Suprapubic skin (tissue), 4 donors: ENCODE measurements around the gene CRYM. TPM values are rescaled to one million over a fixed set of nuclear protein-coding genes. Genes with fewer than 3 reads are reported as not detected.
"Not testable (repeated sequence)": the region's sequence is repeated elsewhere in the genome, so short reads cannot be mapped to it uniquely, and the experiment has no call there.

Experiments
- DNase-seq, 2 donors: peaks; one replicate each; pipeline ENCODE4 v3.0.0-alpha.2; 2019; ENCODE audit warnings: low spot score in 2 of 2
- H3K27ac ChIP-seq: fragments of 200-600 bp; sonication (generic); one replicate; pipeline ENCODE4 v1.5.1; 2019
- H3K27me3 ChIP-seq: fragments of 200-600 bp; sonication (generic); one replicate; pipeline ENCODE4 v1.5.1; 2019
- H3K36me3 ChIP-seq: fragments of 200-600 bp; sonication (generic); one replicate; pipeline ENCODE4 v1.5.1; 2019
- H3K4me1 ChIP-seq: fragments of 200-600 bp; sonication (generic); one replicate; pipeline ENCODE4 v1.5.1; 2019
- H3K4me3 ChIP-seq: fragments of 200-600 bp; sonication (generic); one replicate; pipeline ENCODE4 v1.5.1; 2019; ENCODE audit warnings: mild to moderate bottlenecking
- H3K9me3 ChIP-seq: fragments of 200-600 bp; sonication (generic); one replicate; pipeline ENCODE4 v1.5.1; 2019
- CTCF ChIP-seq, 2 donors: fragments of 200-600 bp in 1 of 2; fragments of 450-650 bp in 1 of 2; sonication (generic) in 1 of 2; IDR thresholded peaks; one replicate each; pipeline ENCODE4 v1.5.1; 2016 to 2019; ENCODE audit warnings: antibody characterized with exemption in 2 of 2, mild to moderate bottlenecking in 1 of 2, moderate library complexity in 1 of 2
- EP300 ChIP-seq: sonication (generic); formaldehyde crosslinking; IDR thresholded peaks from one replicate; pipeline ENCODE4 v1.6.1; 2017; ENCODE audit warnings: antibody characterized with exemption
- POLR2A ChIP-seq, 2 donors: fragments of 450-650 bp; IDR thresholded peaks; one replicate each; pipeline ENCODE4 v1.6.1; 2017; ENCODE audit warnings: antibody characterized with exemption in 2 of 2, mild to moderate bottlenecking in 2 of 2, moderate library complexity in 2 of 2
- POLR2AphosphoS5 ChIP-seq, 3 donors: sonication (generic); formaldehyde crosslinking; IDR thresholded peaks; one replicate each; pipeline ENCODE4 v1.6.1; 2017; ENCODE audit warnings: antibody characterized with exemption in 3 of 3
- WGBS: methylation state at CpG from one replicate; pipeline ENCODE4 v1.1.5; 2018; 5-methylcytosine and 5-hydroxymethylcytosine counted together
- total RNA-seq, 4 donors: library from RNA; depleted of rRNA; stranded (reverse); fragments of >200 nt; gene quantifications; one replicate each; pipeline ENCODE4 v1.1.0, GENCODE V29; 2016

CRYM gene
- total RNA-seq, 4 donors from 2014 or later, result 0.91 to 13.2 (median 5.5) TPM

DNA sequence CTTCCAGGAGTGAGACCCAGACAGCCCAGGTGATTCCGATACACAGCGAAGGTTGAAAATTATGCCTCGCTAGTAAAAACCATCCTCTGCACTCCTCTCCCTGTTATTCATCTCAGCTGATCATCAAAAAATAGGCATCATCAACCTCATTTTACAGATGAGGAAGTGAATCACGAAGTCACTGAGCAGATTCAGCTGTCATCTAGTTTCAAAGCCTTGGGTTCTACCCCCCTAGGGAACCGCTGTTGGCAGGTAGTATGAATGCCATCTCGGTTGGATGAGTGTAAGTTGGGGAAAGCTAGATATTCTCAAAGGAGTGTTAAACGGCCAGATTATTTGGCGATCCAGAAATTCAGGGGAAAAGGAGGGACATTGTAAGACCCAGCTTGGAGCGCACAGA lies 2.0 kb downstream of the CRYM start:
- H3K27me3 ChIP-seq, result peaks cover 21% of the 10 kb centered on the region
- 84% methylated on average over 9 of the region's 9 CpGs for WGBS

GRCh38 chr16:21275529-21275928 lies 2.6 kb downstream of the CRYM start:
- Histone ChIP-seq H3K4me1 (peaks cover 11% of the 10 kb centered on the region), H3K27ac (no peak overlapping the region), H3K9me3 (no peaks in the 10 kb centered on the region), H3K4me3 (no peak overlapping the region), H3K36me3 (no peaks in the 10 kb centered on the region), H3K27me3 (peaks cover 21% of the 10 kb centered on the region)
- no peak for DNase-seq
- no peak for TF ChIP-seq CTCF (IDR thresholded peaks at IDR 0.05)
- TF ChIP-seq POLR2A (IDR thresholded peaks at IDR 0.05), result no peak
- TF ChIP-seq EP300, result no peak
- no peak for TF ChIP-seq POLR2AphosphoS5 (IDR thresholded peaks at IDR 0.05)
- WGBS, result 92% methylated on average over 3 of the region's 3 CpGs

More for the DNA sequence above, 2.0 kb downstream of the CRYM start:
- TF ChIP-seq EP300 (no peak), POLR2A (IDR thresholded peaks at IDR 0.05) (no peak), CTCF (IDR thresholded peaks at IDR 0.05) (no peak), POLR2AphosphoS5 (IDR thresholded peaks at IDR 0.05) (no peak)
- H3K36me3 ChIP-seq, result no peaks in the 10 kb centered on the region
- no peak for DNase-seq
- H3K9me3 ChIP-seq, result no peaks in the 10 kb centered on the region
- no peak overlapping the region for H3K27ac ChIP-seq
- peaks cover 11% of the 10 kb centered on the region for H3K4me1 ChIP-seq
- no peak overlapping the region for H3K4me3 ChIP-seq

DNA sequence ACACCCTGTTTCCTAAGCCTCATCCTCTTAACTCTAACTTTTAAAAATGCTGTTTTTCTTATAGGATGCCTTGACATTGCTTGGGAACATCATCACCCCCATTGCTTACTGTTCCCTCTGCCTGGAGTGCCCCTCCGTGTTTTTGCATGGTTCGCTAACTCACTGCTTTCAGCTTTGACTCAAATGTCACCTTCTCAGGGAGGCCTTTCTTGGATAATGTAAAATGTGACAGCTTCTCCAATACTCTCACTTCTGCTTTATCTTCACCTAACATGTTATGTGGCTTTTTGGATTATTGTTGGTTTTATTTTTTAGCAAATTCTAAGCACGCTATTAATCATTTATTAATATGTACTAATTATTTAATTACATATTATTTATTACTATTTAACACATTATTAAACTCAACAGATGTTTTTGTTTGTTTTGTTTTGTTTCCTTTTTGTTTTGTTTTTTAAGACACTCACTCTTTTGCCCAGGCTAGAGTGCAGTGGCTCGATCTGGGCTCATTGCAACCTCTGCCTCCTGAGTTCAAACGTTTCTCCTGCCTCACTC lies 3.8 kb downstream of the CRYM start:
- Histone ChIP-seq H3K4me1 (peaks cover 11% of the 10 kb centered on the region), H3K9me3 (no peaks in the 10 kb centered on the region), H3K4me3 (no peak overlapping the region), H3K27ac (no peak overlapping the region), H3K36me3 (no peaks in the 10 kb centered on the region), H3K27me3 (peaks cover 21% of the 10 kb centered on the region)
- no peak for DNase-seq
- TF ChIP-seq POLR2AphosphoS5 (IDR thresholded peaks at IDR 0.05), result no peak
- no peak for TF ChIP-seq POLR2A (IDR thresholded peaks at IDR 0.05)
- no peak for TF ChIP-seq CTCF (IDR thresholded peaks at IDR 0.05)
- no peak for TF ChIP-seq EP300
- 85% methylated on average over 5 of the region's 5 CpGs for WGBS

DNA sequence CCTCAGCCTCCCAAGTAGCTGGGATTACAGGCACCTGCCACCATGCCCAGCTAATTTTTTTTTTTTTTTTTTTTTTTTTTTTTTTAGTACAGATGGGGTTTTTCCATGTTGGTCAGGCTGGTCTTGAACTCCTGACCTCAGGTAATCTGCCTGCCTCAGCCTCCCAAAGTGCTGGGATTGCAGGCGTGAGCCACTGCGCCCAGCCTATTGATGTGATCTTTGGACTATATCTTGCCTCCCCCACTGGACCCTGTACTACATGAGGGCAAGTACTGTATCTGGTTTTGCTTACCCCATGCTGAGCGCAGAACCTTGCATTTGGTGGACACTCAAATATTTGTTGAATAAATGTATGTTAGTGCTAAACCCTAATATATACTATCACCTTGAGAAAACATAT lies 5.3 kb downstream of the CRYM start:
- not testable (repeated sequence) for H3K9me3 ChIP-seq, H3K4me3 ChIP-seq, H3K4me1 ChIP-seq, DNase-seq, H3K27ac ChIP-seq, H3K36me3 ChIP-seq
- peaks cover 21% of the 10 kb centered on the region for H3K27me3 ChIP-seq
- 97% methylated on average over 3 of the region's 3 CpGs for WGBS

DNA sequence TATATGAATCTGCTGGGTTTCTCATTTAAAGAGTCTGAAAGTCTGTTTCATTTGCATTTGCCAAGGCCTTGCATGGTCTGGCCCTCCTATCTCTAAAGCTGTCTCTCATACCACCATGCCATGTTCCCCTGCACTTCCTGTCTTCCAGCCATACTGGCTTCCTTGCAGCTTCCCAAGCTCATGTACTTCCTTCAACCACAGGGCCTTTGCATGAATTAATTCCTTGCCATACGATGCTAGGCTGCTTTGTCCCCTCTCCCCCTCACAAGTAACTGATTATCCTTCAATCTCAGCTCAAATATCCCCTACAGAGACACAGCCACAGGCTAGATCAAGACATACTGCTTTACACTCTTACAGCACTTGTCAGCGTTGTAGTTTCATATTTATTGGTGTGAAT lies 5.8 kb downstream of the CRYM start:
- H3K36me3 ChIP-seq, result no peaks in the 10 kb centered on the region
- no peak for DNase-seq
- WGBS, result 83% methylated on average over 2 of the region's 2 CpGs
- peaks cover 18% of the 10 kb centered on the region for H3K27me3 ChIP-seq
- H3K27ac ChIP-seq, result no peak overlapping the region
- no peaks in the 10 kb centered on the region for H3K9me3 ChIP-seq
- H3K4me1 ChIP-seq, result no peaks in the 10 kb centered on the region
- no peak overlapping the region for H3K4me3 ChIP-seq
- no peak for TF ChIP-seq CTCF (IDR thresholded peaks at IDR 0.05)
- no peak for TF ChIP-seq EP300
- no peak for TF ChIP-seq POLR2AphosphoS5 (IDR thresholded peaks at IDR 0.05)
- no peak for TF ChIP-seq POLR2A (IDR thresholded peaks at IDR 0.05)

DNA sequence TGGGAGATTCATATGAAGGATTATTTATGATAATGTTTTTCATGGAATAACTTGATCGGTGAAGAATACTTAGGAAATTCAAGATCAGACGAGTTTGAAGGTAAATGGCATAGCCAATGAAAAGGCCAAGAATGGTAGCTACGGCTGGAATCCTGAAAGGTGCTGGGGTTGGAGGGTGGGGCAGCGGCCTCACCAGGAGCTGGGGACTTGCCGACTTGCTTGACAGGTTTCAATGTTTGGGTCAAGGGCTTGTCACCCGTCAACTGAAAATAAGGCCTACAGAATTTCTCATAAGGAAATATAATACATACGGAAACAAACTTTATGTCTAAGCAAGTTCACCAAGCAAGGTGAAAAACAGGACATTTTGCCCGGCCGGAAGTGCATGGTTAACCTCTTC lies 9.9 kb downstream of the CRYM start:
- no peak overlapping the region for H3K27ac ChIP-seq
- DNase-seq, result no peak
- H3K4me3 ChIP-seq, result no peak overlapping the region
- H3K36me3 ChIP-seq, result no peaks in the 10 kb centered on the region
- H3K27me3 ChIP-seq, result no peaks in the 10 kb centered on the region
- H3K4me1 ChIP-seq, result peaks cover 4% of the 10 kb centered on the region
- H3K9me3 ChIP-seq, result no peaks in the 10 kb centered on the region
- TF ChIP-seq CTCF (IDR thresholded peaks at IDR 0.05), result no peak
- WGBS, result 88% methylated on average over 9 of the region's 9 CpGs
